ENCODE measurements around the gene STRN4.

DNA sequence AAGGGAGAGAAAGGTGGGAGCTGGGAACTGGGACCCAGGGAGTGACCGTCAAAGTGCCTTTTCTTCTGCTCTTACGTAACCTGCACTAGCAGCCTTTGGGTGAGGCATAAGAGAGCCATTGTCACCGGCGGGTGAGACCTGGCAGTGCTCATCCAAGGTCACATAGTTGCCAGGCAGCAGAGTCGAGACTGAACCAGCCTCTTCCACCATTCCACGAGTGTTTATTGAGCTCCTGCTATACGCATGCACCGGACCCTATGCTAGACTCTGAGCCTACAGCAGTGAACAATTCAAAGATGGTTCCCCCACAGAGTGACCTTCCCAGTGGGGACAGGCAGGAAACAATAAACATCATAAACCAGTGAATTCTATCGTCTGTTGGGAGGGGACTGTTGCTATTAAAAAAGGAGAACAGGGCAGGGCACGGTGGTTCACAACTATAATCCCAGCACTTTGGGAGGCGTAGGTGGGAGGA lies 18.6 kb upstream of the STRN4 start:
- TF ChIP-seq, protein P1, sequence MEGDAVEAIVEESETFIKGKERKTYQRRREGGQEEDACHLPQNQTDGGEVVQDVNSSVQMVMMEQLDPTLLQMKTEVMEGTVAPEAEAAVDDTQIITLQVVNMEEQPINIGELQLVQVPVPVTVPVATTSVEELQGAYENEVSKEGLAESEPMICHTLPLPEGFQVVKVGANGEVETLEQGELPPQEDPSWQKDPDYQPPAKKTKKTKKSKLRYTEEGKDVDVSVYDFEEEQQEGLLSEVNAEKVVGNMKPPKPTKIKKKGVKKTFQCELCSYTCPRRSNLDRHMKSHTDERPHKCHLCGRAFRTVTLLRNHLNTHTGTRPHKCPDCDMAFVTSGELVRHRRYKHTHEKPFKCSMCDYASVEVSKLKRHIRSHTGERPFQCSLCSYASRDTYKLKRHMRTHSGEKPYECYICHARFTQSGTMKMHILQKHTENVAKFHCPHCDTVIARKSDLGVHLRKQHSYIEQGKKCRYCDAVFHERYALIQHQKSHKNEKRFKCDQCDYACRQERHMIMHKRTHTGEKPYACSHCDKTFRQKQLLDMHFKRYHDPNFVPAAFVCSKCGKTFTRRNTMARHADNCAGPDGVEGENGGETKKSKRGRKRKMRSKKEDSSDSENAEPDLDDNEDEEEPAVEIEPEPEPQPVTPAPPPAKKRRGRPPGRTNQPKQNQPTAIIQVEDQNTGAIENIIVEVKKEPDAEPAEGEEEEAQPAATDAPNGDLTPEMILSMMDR (IDR thresholded peaks at IDR 0.05; ENCODE audit: insufficient read depth, low read length, poor library complexity, severe bottlenecking), result no peak
- TF ChIP-seq EZH2phosphoT487 (conservative IDR thresholded peaks at IDR 0.05; ENCODE audit: low read length), result no peak

Data from SU-DHL-6 (cell line).